GM23338 (cell line): Measurements from ENCODE around the gene ATP8B4. TPM values are rescaled to one million over a fixed set of nuclear protein-coding genes. Genes with fewer than 3 reads are reported as not detected.
A peak's percentile ranks its signal among the peaks of the same experiment; 100 is the strongest.

Source experiments
- ATAC-seq: fragments of 200-7000 bp; cut with Tn5 transposase; 3 replicates; pipeline ENCODE4 v1.9.1; 2020
- DNase-seq: peaks from one replicate; pipeline ENCODE4 v3.0.0-alpha.2; 2015; ENCODE audit warnings: low spot score
- H2AFZ ChIP-seq: fragments of 200-600 bp; sonication (generic); 2 replicates; pipeline ENCODE4 v1.8.0; 2016; ENCODE audit warnings: antibody characterized with exemption, mild to moderate bottlenecking, moderate library complexity
- H3F3A ChIP-seq: fragments of 200-600 bp; sonication (generic); replicated peaks from 2 replicates; pipeline ENCODE4 v1.8.0; 2017; ENCODE audit warnings: antibody characterized with exemption, mixed run types, low read depth
- H3K27ac ChIP-seq: fragments of 200-600 bp; sonication (generic); 2 replicates; pipeline ENCODE4 v1.6.1; 2016; ENCODE audit warnings: low read depth
- H3K27me3 ChIP-seq: fragments of 200-600 bp; sonication (generic); 2 replicates; pipeline ENCODE4 v1.8.0; 2016; ENCODE audit warnings: mild to moderate bottlenecking, mixed run types, moderate library complexity; ENCODE audit not compliant: insufficient read depth
- H3K36me3 ChIP-seq: fragments of 200-600 bp; sonication (generic); 2 replicates; pipeline ENCODE4 v1.8.0; 2016; ENCODE audit warnings: mild to moderate bottlenecking; ENCODE audit not compliant: insufficient read depth
- H3K4me1 ChIP-seq: fragments of 200-600 bp; sonication (generic); 2 replicates; pipeline ENCODE4 v1.8.0; 2016; ENCODE audit warnings: mild to moderate bottlenecking, moderate library complexity; ENCODE audit not compliant: insufficient read depth
- H3K4me2 ChIP-seq: fragments of 200-600 bp; sonication (generic); 2 replicates; pipeline ENCODE4 v1.7.1; 2017; ENCODE audit warnings: mixed run types
- H3K4me3 ChIP-seq: fragments of 200-600 bp; sonication (generic); 2 replicates; pipeline ENCODE4 v1.6.1; 2016; ENCODE audit warnings: mixed run types
- H3K79me2 ChIP-seq: fragments of 200-600 bp; sonication (generic); replicated peaks from 2 replicates; pipeline ENCODE4 v1.8.0; 2017; ENCODE audit warnings: mild to moderate bottlenecking; ENCODE audit not compliant: insufficient read depth
- H3K9me2 ChIP-seq: fragments of 200-600 bp; sonication (generic); 2 replicates; pipeline ENCODE4 v1.8.0; 2017; ENCODE audit not compliant: insufficient read depth
- H4K20me1 ChIP-seq: fragments of 200-600 bp; sonication (generic); replicated peaks from 2 replicates; pipeline ENCODE4 v1.8.0; 2017; ENCODE audit warnings: mild to moderate bottlenecking; ENCODE audit not compliant: insufficient read depth
- H3K27ac Mint-ChIP-seq: 2 replicates; pipeline ENCODE4 v1.8.0; 2020; ENCODE audit warnings: inconsistent platforms, mild to moderate bottlenecking, moderate library complexity, mixed read lengths
- H3K27me3 Mint-ChIP-seq: 3 replicates; pipeline ENCODE4 v1.8.0; 2022; ENCODE audit warnings: low read depth, mild to moderate bottlenecking, moderate library complexity, mixed read lengths, inconsistent platforms; ENCODE audit not compliant: insufficient read depth, poor library complexity
- H3K36me3 Mint-ChIP-seq: 3 replicates; pipeline ENCODE4 v1.8.0; 2021; ENCODE audit warnings: low read depth, mild to moderate bottlenecking, inconsistent platforms, moderate library complexity, mixed read lengths
- H3K4me1 Mint-ChIP-seq: 3 replicates; pipeline ENCODE4 v1.8.0; 2020; ENCODE audit warnings: mild to moderate bottlenecking, inconsistent platforms, mixed read lengths
- H3K4me3 Mint-ChIP-seq: 3 replicates; pipeline ENCODE4 v1.8.0; 2021; ENCODE audit warnings: moderate library complexity, mild to moderate bottlenecking, inconsistent platforms, mixed read lengths
- H3K9me3 Mint-ChIP-seq: 3 replicates; pipeline ENCODE4 v1.8.0; 2020; ENCODE audit warnings: moderate library complexity, mild to moderate bottlenecking, inconsistent platforms, mixed read lengths
- CREB1 ChIP-seq: fragments of 250-450 bp; sonication (Bioruptor Pico); IDR thresholded peaks from 2 replicates; pipeline ENCODE4 v1.5.0; 2020; ENCODE audit warnings: low read depth, mild to moderate bottlenecking, moderate library complexity
- ETS1 ChIP-seq: IDR thresholded peaks from 2 replicates; pipeline ENCODE4 v1.6.1; 2016; ENCODE audit warnings: antibody characterized with exemption
- EZH2 ChIP-seq: fragments of 200-600 bp; sonication (generic); IDR thresholded peaks from one replicate; pipeline ENCODE4 v1.8.0; 2017; ENCODE audit warnings: antibody characterized with exemption, mild to moderate bottlenecking, low read depth; ENCODE audit not compliant: unreplicated experiment
- EZH2phosphoT487 ChIP-seq: fragments of 200-600 bp; sonication (generic); IDR thresholded peaks from one replicate; pipeline ENCODE4 v1.8.1; 2018; ENCODE audit warnings: antibody characterized with exemption; ENCODE audit not compliant: unreplicated experiment
- JUNB ChIP-seq: IDR thresholded peaks from one replicate; pipeline ENCODE4 v1.6.1; 2016; ENCODE audit warnings: antibody characterized with exemption; ENCODE audit not compliant: unreplicated experiment
- NANOG ChIP-seq: IDR thresholded peaks from 2 replicates; pipeline ENCODE4 v1.6.1; 2016; ENCODE audit warnings: antibody characterized with exemption, borderline replicate concordance
- POLR2AphosphoS5 ChIP-seq: IDR thresholded peaks from 2 replicates; pipeline ENCODE4 v1.6.1; 2016; ENCODE audit warnings: antibody characterized with exemption, low read depth
- REST ChIP-seq: IDR thresholded peaks from one replicate; pipeline ENCODE4 v1.6.1; 2018; ENCODE audit warnings: antibody characterized with exemption; ENCODE audit not compliant: unreplicated experiment
- STAT1 ChIP-seq: IDR thresholded peaks from one replicate; pipeline ENCODE4 v1.6.1; 2016; ENCODE audit warnings: antibody characterized with exemption; ENCODE audit not compliant: unreplicated experiment
- ZNF114 ChIP-seq: fragments of 250-450 bp; sonication (Bioruptor Pico); IDR thresholded peaks from 2 replicates; pipeline ENCODE4 v1.5.0; 2020; ENCODE audit warnings: mild to moderate bottlenecking, moderate library complexity
- ZNF331 ChIP-seq: fragments of 250-450 bp; sonication (Bioruptor Pico); IDR thresholded peaks from 2 replicates; pipeline ENCODE4 v1.5.0; 2020; ENCODE audit warnings: low read depth, mild to moderate bottlenecking, moderate library complexity
- ZNF462 ChIP-seq: fragments of 250-450 bp; sonication (Bioruptor Pico); IDR thresholded peaks from 2 replicates; pipeline ENCODE4 v1.5.0; 2020; ENCODE audit warnings: mild to moderate bottlenecking, moderate library complexity
- polyA plus RNA-seq: library from polyadenylated mRNA; unstranded; fragments of >200 nt; fragmentation: Nextera tagmentation; extraction: Ambion mirVana; gene quantifications from 2 replicates; pipeline ENCODE4 v1.2.1, GENCODE V29; 2016
- total RNA-seq: library from RNA; depleted of rRNA; stranded (reverse); fragments of >200 nt; shearing (Covaris generic); gene quantifications from 2 replicates; pipeline ENCODE4 v1.2.3, GENCODE V29; 2014

The ATP8B4 gene
- total and polyA plus RNA-seq, 2 experiments from 2014 or later, result 0.24 TPM; not detected in 1

DNA sequence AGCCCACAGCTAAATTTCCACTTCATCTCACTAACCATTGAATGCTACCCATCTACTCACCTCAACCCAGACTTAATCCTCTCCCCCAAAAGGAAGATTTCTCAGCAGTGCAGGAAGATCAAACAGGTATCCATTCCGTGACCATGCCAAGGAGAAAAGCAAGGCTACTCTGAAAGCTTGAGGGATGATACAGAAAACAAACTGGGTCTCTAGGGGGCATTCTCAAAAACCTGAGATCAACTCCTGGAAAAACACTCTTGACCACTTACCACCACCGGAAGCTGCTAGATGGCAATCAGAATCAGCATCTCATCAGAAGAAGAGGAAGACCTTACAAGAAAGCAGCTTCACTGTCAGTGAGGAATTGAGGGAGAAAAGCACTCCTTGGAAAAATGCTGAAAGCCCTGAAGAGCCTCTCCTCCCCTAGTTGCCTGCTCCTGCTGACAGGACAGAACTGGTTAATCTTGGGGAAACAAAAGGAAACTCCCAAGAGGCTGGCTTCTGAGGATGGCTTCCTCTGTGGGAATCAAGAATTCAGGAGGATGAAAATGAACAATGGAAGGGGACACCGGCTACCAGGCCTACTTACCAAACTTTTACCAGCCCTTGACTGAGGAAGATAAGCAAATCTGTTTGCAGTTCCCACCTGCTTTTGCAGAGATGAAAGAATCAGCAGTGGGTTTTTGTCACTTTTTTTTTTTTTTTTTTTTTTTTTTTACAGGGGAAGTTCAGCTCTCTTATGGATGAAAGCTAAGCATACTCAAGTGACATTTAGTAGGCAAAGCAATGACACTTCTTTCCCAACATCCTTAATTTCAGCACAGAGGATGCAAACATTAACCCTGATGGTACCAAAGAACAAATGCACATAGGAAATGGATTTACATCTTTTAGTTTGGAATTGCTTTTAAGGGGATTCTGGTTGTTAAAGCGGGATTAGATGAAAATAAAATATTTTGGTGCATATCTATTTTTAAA lies at the start of gene ATP8B4 (continued):
- TF ChIP-seq ETS1 (no peak), CREB1 (CRISPR knock-in tag) (no peak), EZH2 (no peak), POLR2AphosphoS5 (no peak), JUNB (no peak), NANOG (no peak)

DNA sequence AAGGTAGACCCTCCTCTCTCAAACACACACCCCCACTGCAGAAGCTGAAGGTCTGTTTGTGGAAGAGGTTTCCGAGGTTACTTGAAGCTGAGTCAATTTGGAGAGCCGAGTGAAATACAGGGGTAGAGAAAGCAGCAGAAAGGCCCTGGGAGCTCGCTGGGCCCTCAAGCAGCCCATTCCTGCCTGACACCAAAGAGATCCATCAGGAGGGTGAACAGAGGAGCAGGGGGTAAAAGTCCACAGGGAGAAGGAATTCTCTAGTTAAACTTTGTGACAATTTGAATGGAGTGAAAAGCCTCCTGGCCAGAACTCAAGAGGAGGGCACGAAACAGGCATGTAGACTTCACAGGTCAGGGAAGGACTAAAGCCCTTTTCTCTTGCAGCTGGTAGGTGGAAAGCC lies 49.3 kb upstream of the ATP8B4 start:
- H3K79me2 ChIP-seq, result no peaks in the 10 kb centered on the region
- Mint-ChIP-seq H3K4me1 (peaks cover 2% of the 10 kb centered on the region; the same call in 2 of the 3 replicates), H3K27ac (no peak overlapping the region), H3K4me3 (no peak overlapping the region), H3K36me3 (peaks cover 12% of the 10 kb centered on the region), H3K27me3 (peaks cover 3% of the 10 kb centered on the region), H3K9me3 (peaks cover 23% of the 10 kb centered on the region)
- TF ChIP-seq EZH2 (no peak), NANOG (no peak), REST (no peak), ZNF331 (CRISPR knock-in tag) (no peak), ZNF462 (CRISPR knock-in tag) (no peak), ZNF114 (CRISPR knock-in tag) (no peak), STAT1 (no peak), EZH2phosphoT487 (no peak)
- DNase-seq (no peak), ATAC-seq (no peak)
- H3K4me3 ChIP-seq, result no peak overlapping the region
- H2AFZ ChIP-seq, result peak overlapping the region; percentile 43; the same call in 1 of the 2 replicates
- H3K36me3 ChIP-seq, result no peaks in the 10 kb centered on the region
- H4K20me1 ChIP-seq, result no peaks in the 10 kb centered on the region
- no peaks in the 10 kb centered on the region for H3F3A ChIP-seq
- H3K4me1 ChIP-seq, result no peaks in the 10 kb centered on the region
- no peak overlapping the region for H3K4me2 ChIP-seq
- no peaks in the 10 kb centered on the region for H3K27me3 ChIP-seq
- no peaks in the 10 kb centered on the region for H3K9me2 ChIP-seq
- no peak overlapping the region for H3K27ac ChIP-seq
